ENCODE results near the gene BARX1.

GRCh38 chr9:93910196-93910595 is 45.0 kb downstream of the BARX1 start:
- TF ChIP-seq POLR2AphosphoS5 (IDR thresholded peaks at IDR 0.05; ENCODE audit: low read depth, low read length) = no peak
- no peak for TF ChIP-seq POLR2A (IDR thresholded peaks at IDR 0.05; ENCODE audit: low read depth, low read length)
- no peak for TF ChIP-seq PAX5 (IDR thresholded peaks at IDR 0.05; ENCODE audit: insufficient read depth, low read length, severe bottlenecking)
- no peak for TF ChIP-seq POU2F2 (IDR thresholded peaks at IDR 0.05; ENCODE audit: low read depth, low read length)
- TF ChIP-seq TAF1 (IDR thresholded peaks at IDR 0.05; ENCODE audit: low read depth, low read length) = no peak
